ENCODE data around the gene PITRM1.

DNA sequence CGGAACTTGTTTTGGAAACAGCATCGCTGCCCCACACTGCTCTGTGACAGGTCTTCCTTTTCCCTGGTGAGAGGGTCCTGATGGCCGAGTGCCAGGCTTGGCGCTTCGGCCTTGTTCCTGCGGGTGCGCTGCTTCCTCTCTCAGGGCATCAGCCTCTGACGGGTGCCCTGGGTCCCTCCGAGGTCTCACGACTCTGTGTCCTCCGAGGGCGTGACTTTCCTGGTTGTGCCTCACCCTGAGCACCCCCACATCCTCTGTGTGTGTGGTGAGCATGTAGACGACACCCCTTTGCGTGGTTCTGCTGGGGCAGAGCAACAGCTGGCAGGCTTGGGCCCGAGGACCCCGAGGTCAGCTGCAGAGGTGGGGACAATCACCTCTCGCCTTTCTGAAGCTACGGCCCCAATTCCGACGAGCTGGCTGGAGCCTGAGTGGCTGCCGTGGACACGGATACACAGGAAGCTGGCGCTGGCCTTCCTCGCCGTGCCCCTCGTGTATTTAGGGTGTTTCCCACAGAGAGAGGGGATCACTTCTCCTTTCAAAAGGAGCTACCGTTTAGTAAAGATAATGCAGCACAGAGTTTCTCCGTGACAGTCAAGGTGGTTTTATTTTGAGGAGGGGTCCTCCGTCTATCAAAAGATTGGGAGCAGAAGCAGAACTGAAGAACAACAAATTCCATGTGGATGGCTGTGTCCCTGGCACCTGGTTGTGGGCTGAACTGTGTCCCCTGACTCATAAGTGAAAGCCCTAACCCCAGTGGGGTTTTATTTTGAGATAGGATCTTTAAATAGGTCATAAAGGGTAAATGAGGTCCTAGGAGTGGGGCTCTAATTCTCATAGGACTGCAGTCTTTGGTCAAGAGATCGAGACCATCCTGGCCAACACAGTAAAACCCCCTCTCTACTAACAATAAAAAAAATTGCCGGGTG is 36.2 kb upstream of the PITRM1 start:
- TF ChIP-seq, protein P1, sequence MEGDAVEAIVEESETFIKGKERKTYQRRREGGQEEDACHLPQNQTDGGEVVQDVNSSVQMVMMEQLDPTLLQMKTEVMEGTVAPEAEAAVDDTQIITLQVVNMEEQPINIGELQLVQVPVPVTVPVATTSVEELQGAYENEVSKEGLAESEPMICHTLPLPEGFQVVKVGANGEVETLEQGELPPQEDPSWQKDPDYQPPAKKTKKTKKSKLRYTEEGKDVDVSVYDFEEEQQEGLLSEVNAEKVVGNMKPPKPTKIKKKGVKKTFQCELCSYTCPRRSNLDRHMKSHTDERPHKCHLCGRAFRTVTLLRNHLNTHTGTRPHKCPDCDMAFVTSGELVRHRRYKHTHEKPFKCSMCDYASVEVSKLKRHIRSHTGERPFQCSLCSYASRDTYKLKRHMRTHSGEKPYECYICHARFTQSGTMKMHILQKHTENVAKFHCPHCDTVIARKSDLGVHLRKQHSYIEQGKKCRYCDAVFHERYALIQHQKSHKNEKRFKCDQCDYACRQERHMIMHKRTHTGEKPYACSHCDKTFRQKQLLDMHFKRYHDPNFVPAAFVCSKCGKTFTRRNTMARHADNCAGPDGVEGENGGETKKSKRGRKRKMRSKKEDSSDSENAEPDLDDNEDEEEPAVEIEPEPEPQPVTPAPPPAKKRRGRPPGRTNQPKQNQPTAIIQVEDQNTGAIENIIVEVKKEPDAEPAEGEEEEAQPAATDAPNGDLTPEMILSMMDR (IDR thresholded peaks at IDR 0.05; ENCODE audit: borderline replicate concordance, extremely low read depth, low read length, poor library complexity, severe bottlenecking), result no peak
- TF ChIP-seq EZH2 (IDR thresholded peaks at IDR 0.05; ENCODE audit: borderline replicate concordance, low read depth, low read length, severe bottlenecking), result no peak

Data from DND-41 (cell line).